Activated CD8-positive, alpha-beta memory T cell treated with anti-CD3 and anti-CD28 coated beads, Interleukin-2, amount 50 U/mL, for 24 hours (primary cell): ENCODE results near the gene SORCS2.

Experiments
- DNase-seq: peaks from one replicate; pipeline ENCODE4 v3.0.0-alpha.2; 2020; ENCODE audit errors: extremely low read depth

SORCS2 gene

GRCh38 chr4:7473081-7473480, 280.7 kb downstream of the SORCS2 start:
- no peak for DNase-seq

DNA sequence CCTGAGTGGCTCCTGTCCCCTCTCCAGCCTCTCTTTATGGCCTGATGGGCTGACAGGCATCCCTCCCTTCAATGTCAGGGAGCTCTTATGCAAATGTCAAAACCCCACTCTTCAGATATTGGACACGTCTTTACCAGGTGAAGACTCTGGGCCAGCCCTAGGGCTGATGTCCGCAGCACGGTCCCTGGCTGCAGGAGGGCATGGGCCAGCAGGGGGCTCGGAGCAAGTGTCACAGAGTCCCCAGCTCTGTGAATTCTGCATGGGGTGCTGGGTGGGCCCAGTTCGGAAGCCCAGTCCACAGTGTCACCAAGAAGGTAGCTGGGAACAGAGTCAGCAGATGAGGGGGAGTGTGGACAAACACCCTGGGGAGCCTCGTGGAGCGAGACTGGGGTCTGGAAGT, 282.0 kb downstream of the SORCS2 start:
- no peak for DNase-seq

- DNase-seq: no peak
Observed at GRCh38 chr4:7475207-7475606, 282.9 kb downstream of the SORCS2 start.

DNA sequence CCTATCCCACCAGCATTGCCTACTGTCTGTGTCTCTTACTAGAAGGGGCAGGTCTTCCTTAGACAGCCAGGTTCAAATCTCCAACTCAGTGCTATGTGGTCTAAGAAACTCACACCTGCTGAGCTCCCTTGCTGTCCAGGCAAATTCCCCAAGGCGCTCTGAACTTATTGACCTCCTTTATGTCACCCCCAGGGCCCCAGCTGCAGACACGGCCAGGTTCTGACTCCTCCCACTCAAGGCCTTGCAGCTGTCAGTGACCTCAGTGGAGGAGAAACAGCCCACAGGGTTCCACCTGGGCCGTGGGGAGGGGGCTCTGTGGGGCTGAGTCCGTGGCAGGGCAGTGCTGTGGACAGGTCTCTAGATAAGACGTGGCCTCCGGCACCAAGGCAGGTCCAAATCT, 284.5 kb downstream of the SORCS2 start:
- no peak for DNase-seq

- DNase-seq: no peak
Observed at GRCh38 chr4:7477695-7478094, 285.4 kb downstream of the SORCS2 start.

- DNase-seq: no peak
Observed at GRCh38 chr4:7478665-7479064, 286.3 kb downstream of the SORCS2 start.

DNA sequence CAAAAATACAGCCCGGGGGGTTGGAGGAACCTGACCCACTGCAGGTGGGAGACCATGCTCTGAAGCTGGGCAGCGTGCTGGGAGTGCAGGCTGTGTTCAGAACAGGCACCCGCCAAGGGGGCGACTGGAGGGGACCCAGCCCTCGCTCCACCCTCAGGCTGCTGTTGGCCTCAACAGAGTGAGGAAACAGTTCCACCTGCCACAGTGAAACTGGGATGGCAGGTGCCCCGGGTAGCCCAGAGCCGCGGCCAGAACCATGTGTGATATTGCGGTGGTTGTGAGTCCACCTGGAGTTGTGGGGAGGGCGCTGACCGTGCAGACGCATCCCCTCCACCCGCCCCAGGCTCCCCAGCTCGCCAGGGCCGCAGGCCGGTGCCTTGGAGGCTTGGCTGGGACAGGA, 288.1 kb downstream of the SORCS2 start:
- no peak for DNase-seq

- DNase-seq: no peak
Observed at GRCh38 chr4:7481227-7481626, 288.9 kb downstream of the SORCS2 start.

- DNase-seq: no peak
Observed at GRCh38 chr4:7485096-7485495, 292.8 kb downstream of the SORCS2 start.

- no peak for DNase-seq
Observed at GRCh38 chr4:7486101-7486500, 293.8 kb downstream of the SORCS2 start.

DNA sequence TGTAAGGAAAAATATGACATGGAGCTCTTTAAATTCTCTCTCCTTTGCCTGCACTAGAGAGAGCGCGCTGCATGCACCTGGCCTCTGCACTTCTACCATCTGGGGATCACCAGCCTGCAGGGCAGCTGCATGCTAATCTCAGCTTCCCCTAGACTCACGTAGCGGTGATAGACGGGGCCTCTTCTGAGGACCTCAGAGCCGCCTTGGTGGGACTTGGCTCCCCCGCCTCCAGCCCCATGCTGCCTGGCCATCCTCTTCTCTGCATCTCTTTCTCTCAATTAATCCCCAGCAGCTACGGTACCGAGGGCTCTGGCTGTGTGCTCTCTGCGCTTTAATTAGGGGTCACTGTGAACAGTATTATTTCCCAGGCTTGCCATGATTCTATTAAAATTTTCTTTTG, 295.2 kb downstream of the SORCS2 start:
- no peak for DNase-seq

- no peak for DNase-seq
Observed at GRCh38 chr4:7487998-7488671, 295.8 kb downstream of the SORCS2 start.

GRCh38 chr4:7491915-7492314, 299.6 kb downstream of the SORCS2 start:
- DNase-seq: no peak

DNA sequence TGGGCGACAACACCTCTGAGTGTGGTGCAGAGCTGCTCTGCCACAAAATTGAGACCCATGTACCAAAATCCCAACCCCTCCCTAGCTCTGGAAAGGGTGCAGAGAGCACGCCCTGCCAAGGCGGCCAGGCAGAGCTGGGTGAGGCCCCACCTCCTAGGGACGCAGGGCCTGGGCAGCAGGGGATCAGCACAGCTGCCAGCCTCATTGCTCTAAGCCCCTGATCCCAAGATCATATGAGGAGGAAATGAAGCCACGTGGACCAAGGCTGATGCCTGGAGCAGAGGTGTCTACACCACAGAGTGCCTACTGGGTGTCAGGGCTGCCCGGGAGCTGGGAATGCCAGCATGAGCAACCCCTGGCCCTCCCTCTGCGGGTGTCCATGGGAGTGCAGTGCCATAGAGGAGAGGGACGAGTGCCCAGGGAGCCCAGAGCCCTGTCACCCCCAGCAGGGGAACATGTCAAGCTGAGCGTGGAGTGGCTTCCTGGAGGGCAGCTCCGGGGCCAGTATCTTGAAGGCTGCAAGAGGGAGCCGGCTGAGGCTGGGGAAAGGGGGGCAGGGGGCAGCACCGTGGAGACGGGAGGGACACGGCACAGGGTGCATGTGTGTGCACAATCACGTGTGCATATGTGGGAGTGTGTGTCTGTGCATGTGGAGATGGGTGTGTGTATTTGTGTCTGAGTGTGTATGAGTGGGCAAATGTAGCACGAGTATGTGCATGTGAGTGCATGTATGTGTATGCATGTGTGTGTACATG, 306.3 kb downstream of the SORCS2 start:
- DNase-seq: no peak

DNA sequence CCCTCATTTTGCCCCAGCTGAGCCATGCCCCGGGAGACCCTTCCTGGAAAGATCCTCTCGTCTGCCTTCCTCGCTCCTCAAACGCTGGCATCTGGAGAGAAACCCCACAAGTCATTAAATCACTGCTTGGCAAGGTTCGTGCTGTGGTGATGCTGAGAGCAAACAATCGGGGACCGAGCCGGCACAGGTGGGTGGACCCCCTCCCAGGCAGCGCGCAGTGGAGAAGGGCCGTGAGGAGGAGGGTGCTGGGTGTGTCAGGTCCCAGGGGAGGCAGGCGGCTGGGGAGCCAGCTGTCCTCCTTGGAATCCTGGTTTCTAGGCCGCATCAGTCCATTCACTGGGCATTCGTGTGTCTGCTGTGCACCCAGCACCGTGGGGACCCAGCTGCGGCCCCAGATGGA, 307.3 kb downstream of the SORCS2 start:
- DNase-seq: no peak

DNA sequence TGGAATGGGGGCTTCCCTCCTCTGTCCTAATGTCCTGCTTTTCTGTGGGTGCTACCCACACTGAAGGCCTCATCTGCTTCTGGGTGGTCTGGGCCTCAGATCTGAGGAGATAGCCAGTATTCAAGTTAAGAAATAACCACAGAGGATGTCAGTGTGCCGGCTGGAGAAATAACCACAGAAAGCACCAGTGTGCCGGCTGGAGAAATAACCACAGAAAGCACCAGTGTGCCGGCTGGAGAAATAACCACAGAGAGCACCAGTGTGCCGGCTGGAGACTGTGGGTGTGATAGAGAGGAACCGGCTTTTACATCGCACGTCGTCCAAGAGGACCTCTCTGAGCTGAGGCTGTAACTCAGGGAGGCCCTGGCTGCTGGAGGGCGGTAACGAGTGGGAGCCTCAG, 308.1 kb downstream of the SORCS2 start:
- no peak for DNase-seq

DNA sequence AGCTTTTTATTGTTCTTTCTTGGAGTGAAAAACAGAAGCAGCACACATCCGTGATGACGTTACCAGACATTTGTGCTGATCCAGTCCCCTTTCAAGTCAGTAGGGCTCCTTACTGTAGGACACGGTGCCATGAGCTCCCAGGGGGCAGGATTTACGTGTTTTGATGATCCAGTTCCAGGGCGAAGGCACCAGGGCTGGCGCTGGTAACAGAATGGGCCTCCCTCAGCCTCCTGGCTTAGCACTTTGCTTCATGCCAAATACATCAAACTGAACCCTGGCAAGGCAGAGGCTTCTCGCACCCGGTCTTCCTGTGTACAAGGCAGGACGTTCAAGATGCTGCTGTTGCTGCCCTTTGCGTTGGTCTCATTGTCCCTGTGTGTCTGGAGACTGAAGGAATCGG, 309.0 kb downstream of the SORCS2 start:
- DNase-seq: no peak

DNA sequence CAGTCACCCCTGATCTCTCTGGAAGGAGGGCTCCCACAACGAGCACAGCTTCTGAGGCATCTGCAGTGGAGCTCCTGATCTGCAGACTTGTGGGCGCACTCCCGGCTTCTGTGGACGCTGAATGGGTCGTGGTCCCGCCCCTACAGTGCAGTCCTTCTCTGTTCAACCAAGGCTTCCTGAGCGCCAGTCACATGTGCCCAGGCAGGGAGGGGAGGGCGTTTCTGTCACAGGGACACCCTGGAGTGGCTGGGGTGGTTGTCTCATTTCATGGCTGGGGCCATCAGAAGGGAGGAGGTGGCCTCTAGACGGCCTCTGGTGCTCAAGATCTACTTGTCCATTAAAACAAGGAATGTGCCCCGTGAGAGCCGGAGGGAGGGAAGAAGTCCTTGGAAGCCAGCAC, 309.5 kb downstream of the SORCS2 start:
- no peak for DNase-seq

DNA sequence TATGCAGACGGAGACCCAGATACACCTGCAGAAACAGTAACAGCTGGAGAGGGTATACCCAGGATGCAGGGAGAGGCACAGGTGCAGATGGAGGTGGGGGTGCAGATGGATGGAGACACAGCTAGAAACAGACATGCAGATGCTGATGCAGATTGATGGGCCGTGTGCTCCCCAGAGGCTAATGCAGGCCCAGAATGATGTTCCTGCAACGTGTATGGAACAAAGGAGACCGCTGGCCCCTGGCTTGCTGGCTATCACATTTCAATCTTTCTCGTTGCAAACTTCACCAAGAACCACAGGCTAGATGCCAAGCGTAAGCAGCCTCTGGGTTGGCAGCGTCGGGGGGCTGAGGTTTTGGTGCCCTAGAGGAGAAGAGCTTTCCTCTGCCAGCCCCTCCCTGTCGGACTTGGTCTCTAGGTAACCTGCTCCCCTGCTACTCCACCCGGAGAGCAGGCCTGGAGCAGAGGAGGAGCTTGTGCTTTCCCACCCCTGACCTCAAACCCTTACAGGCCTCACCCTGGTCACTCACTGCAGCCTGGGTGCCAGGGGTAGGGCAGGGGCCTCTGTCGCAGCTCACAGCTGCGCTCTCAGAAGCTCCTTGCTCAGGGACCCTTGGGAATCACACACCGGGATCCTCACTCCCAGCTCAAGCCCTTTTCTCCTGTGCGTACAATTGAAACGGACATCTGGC, 311.4 kb downstream of the SORCS2 start:
- DNase-seq: no peak

GRCh38 chr4:7505116-7505900, 313.0 kb downstream of the SORCS2 start:
- DNase-seq: no peak

DNA sequence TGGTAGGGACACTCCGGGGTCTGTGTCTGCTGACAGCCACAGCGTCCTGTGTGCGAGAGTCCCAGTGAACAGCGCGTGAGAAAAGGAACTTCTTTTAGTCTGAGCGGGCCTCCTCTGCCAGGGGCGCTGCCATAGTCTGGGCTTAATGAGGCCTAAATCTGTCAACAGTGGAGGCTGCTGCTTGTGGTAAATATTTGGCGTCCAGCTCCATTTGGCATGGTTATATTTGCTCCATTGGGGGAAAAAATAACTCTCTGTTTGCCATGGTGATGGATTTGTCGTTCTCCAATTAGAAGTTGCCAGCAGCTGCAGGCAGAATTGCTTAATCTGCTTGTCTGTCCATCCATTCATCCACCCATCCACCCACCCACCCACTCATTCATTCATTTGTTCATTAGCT, 313.8 kb downstream of the SORCS2 start:
- DNase-seq: no peak

GRCh38 chr4:7506572-7506971, 314.2 kb downstream of the SORCS2 start:
- no peak for DNase-seq
